HepG2 (cell line): Measurements from ENCODE around the gene ALG10. TPM values are rescaled to one million over a fixed set of nuclear protein-coding genes. Genes with fewer than 3 reads are reported as not detected.
A peak's percentile ranks its signal among the peaks of the same experiment; 100 is the strongest.

ENCODE experiments used
- AKAP8 ChIP-seq: sonication (generic); formaldehyde crosslinking; IDR thresholded peaks from 2 replicates; pipeline ENCODE4 v1.5.1; 2020; ENCODE audit warnings: mild to moderate bottlenecking, missing genetic modification reagents
- ATF3 ChIP-seq: sonication (generic); formaldehyde crosslinking; IDR thresholded peaks from 2 replicates; pipeline ENCODE4 v1.4.0; 2020; ENCODE audit warnings: missing genetic modification reagents
- CEBPG ChIP-seq: IDR thresholded peaks from 2 replicates; pipeline ENCODE4 v1.6.1; 2016
- FOXP1 ChIP-seq, 2 experiments: fragments of 450-650 bp in 1 of 2; IDR thresholded peaks; 2 replicates each; pipeline ENCODE4 v1.6.1; 2017 to 2018; ENCODE audit warnings: antibody characterized with exemption in 1 of 2
- HCFC1 ChIP-seq: fragments of 150-350 bp; IDR thresholded peaks from 2 replicates; pipeline ENCODE4 v1.6.1; 2014; ENCODE audit warnings: low read depth, low read length
- HNRNPK ChIP-seq: fragments of 200-400 bp; formaldehyde crosslinking; IDR thresholded peaks from 2 replicates; pipeline ENCODE4 v1.6.1; 2018; ENCODE audit warnings: low read length, low read depth, moderate library complexity, mild to moderate bottlenecking; ENCODE audit not compliant: poor library complexity, severe bottlenecking
- JUN ChIP-seq: sonication (generic); formaldehyde crosslinking; IDR thresholded peaks from 2 replicates; pipeline ENCODE4 v1.4.0; 2020; ENCODE audit warnings: mild to moderate bottlenecking, missing genetic modification reagents
- KAT2B ChIP-seq: fragments of 150-350 bp; IDR thresholded peaks from 2 replicates; pipeline ENCODE4 v1.6.1; 2014; ENCODE audit warnings: low read depth, low read length, borderline replicate concordance
- KDM2A ChIP-seq: sonication (generic); formaldehyde crosslinking; IDR thresholded peaks from 2 replicates; pipeline ENCODE4 v1.4.0; 2020; ENCODE audit warnings: low read depth, missing genetic modification reagents, borderline replicate concordance
- KLF16 ChIP-seq, 2 experiments: sonication (generic) in 1 of 2; formaldehyde crosslinking in 1 of 2; IDR thresholded peaks; 2 replicates each; pipeline versions ENCODE4 v1.6.1 to v1.8.0; 2016 to 2023; ENCODE audit warnings: missing genetic modification reagents in 2 of 2, missing compliant biosample characterization in 1 of 2
- MLLT10 ChIP-seq: sonication (generic); formaldehyde crosslinking; IDR thresholded peaks from 2 replicates; pipeline ENCODE4 v1.4.0; 2020; ENCODE audit warnings: missing genetic modification reagents
- NPAS2 ChIP-seq: sonication (generic); formaldehyde crosslinking; IDR thresholded peaks from 2 replicates; pipeline ENCODE4 v1.8.0; 2022; ENCODE audit warnings: mild to moderate bottlenecking, missing genetic modification reagents, borderline replicate concordance
- NR2C2 ChIP-seq: sonication (generic); formaldehyde crosslinking; IDR thresholded peaks from 2 replicates; pipeline ENCODE4 v1.4.0; 2020; ENCODE audit warnings: missing genetic modification reagents, mild to moderate bottlenecking, moderate library complexity, borderline replicate concordance
- NR2F2 ChIP-seq: IDR thresholded peaks from 2 replicates; pipeline ENCODE4 v1.6.1; 2012; ENCODE audit warnings: low read depth, inconsistent platforms, borderline replicate concordance
- POLR2AphosphoS5 ChIP-seq: IDR thresholded peaks from 2 replicates; pipeline ENCODE4 v1.6.1; 2012; ENCODE audit warnings: low read depth, low read length
- RXRA ChIP-seq: sonication (generic); formaldehyde crosslinking; IDR thresholded peaks from 2 replicates; pipeline ENCODE4 v1.5.1; 2020; ENCODE audit warnings: missing genetic modification reagents
- ZFX ChIP-seq: sonication (generic); formaldehyde crosslinking; IDR thresholded peaks from 2 replicates; pipeline ENCODE4 v1.4.0; 2020; ENCODE audit warnings: mild to moderate bottlenecking, low read depth, missing genetic modification reagents, moderate library complexity
- ZNF30 ChIP-seq: sonication (generic); formaldehyde crosslinking; IDR thresholded peaks from 2 replicates; pipeline ENCODE4 v1.5.0; 2020; ENCODE audit warnings: mild to moderate bottlenecking, missing genetic modification reagents
- ZNF407 ChIP-seq: sonication (generic); formaldehyde crosslinking; IDR thresholded peaks from one replicate; pipeline ENCODE4 v1.5.1; 2020; ENCODE audit warnings: mild to moderate bottlenecking, missing genetic modification reagents; ENCODE audit errors: not compliant biosample characterization
- ZNF556 ChIP-seq: sonication (generic); formaldehyde crosslinking; IDR thresholded peaks from 2 replicates; pipeline ENCODE4 v1.4.0; 2020; ENCODE audit warnings: mild to moderate bottlenecking, missing genetic modification reagents, borderline replicate concordance
- polyA plus RNA-seq, 8 experiments: library from polyadenylated mRNA; depleted of rRNA in 3 of 8; stranded (reverse) in 7 of 8; unstranded in 1 of 8; fragments of >200 nt; fragmentation: Illumina TruSeq in 4 of 8; extraction: Trizol in 4 of 8; gene quantifications; 2 replicates each; pipeline versions ENCODE4 v1.2.1 to v1.2.3, GENCODE V29; 2011 to 2016; ENCODE audit warnings: low read depth in 4 of 8, missing spikeins in 1 of 8, mixed read lengths in 1 of 8; ENCODE audit not compliant: insufficient read depth in 1 of 8
- total RNA-seq, 5 experiments: library from RNA; depleted of rRNA; stranded (reverse); fragments of >200 nt; fragmentation: Illumina TruSeq; extraction: Trizol; gene quantifications; 2 replicates each; pipeline ENCODE4 v1.2.3, GENCODE V29; 2016; ENCODE audit warnings: low read depth in 1 of 5
- TF ChIP-seq, protein P1 (sequence below): IDR thresholded peaks from 2 replicates; pipeline ENCODE4 v1.6.1; 2016; ENCODE audit warnings: control low read depth

ALG10 gene
- total and polyA plus RNA-seq, 2 of the 13 experiments (the other 11 are each of a cell fraction or from before 2014, with no cell fraction given), result 7.9 to 17.4 TPM

- TF ChIP-seq ZNF407 (CRISPR knock-in tag) (peak; percentile 38), CEBPG (CRISPR knock-in tag) (peak; percentile 64), NPAS2 (CRISPR knock-in tag) (no peak), NR2C2 (CRISPR knock-in tag) (peak; percentile 79), AKAP8 (CRISPR knock-in tag) (peak; percentile 24; the same call in 1 of the 2 replicates), HCFC1 (peak; percentile 77), KAT2B (no peak), ATF3 (CRISPR knock-in tag) (no peak), ZFX (peak; percentile 65), JUN (no peak), POLR2AphosphoS5 (peak; percentile 82), ZNF30 (CRISPR knock-in tag) (no peak), KLF16 (CRISPR knock-in tag; IDR thresholded peaks at IDR 0.05) (peak in 1 of 2 experiments; percentile 88; a peak in 2 of 4 replicates), KDM2A (CRISPR knock-in tag) (peak; percentile 88), ZNF556 (CRISPR knock-in tag) (peak; percentile 75; the same call in 1 of the 2 replicates), NR2F2 (peak; percentile 25; the same call in 1 of the 2 replicates), MLLT10 (CRISPR knock-in tag) (no peak), FOXP1 (IDR thresholded peaks at IDR 0.05) (no peak), FOXP1 (CRISPR knock-in tag; IDR thresholded peaks at IDR 0.05) (peak; percentile 61), RXRA (CRISPR knock-in tag) (peak; percentile 62; the same call in 1 of the 2 replicates), HNRNPK (no peak)
- TF ChIP-seq, protein P1, sequence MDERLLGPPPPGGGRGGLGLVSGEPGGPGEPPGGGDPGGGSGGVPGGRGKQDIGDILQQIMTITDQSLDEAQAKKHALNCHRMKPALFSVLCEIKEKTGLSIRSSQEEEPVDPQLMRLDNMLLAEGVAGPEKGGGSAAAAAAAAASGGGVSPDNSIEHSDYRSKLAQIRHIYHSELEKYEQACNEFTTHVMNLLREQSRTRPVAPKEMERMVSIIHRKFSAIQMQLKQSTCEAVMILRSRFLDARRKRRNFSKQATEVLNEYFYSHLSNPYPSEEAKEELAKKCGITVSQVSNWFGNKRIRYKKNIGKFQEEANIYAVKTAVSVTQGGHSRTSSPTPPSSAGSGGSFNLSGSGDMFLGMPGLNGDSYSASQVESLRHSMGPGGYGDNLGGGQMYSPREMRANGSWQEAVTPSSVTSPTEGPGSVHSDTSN (CRISPR knock-in tag), result no peak
These were observed at the start of gene ALG10 (continued) for GRCh38 chr12:34022079-34022830.
